Trophoblast cell (in vitro differentiated cells and primary cell): ENCODE data around the gene MIPOL1.
"Not testable (repeated sequence)": the region's sequence is repeated elsewhere in the genome, so short reads cannot be mapped to it uniquely, and the experiment has no call there.

Source experiments
- DNase-seq, 2 donors: peaks; one replicate each; pipeline ENCODE4 v3.0.0-alpha.2; 2016
- H2AFZ ChIP-seq: 2 replicates; pipeline ENCODE4 v1.6.1; 2013; ENCODE audit warnings: low read length, moderate library complexity, mild to moderate bottlenecking; ENCODE audit not compliant: insufficient read depth, poor library complexity
- H2AK5ac ChIP-seq: 2 replicates; pipeline ENCODE4 v1.6.1; 2013; ENCODE audit warnings: mild to moderate bottlenecking, low read length
- H2BK120ac ChIP-seq: 2 replicates; pipeline ENCODE4 v1.6.1; 2013; ENCODE audit warnings: low read length, mild to moderate bottlenecking, moderate library complexity; ENCODE audit not compliant: insufficient read depth, poor library complexity
- H2BK12ac ChIP-seq: 2 replicates; pipeline ENCODE4 v1.6.1; 2013; ENCODE audit warnings: mild to moderate bottlenecking, low read length, moderate library complexity
- H2BK5ac ChIP-seq: 2 replicates; pipeline ENCODE4 v1.6.1; 2013; ENCODE audit warnings: low read length, low read depth, moderate library complexity, mild to moderate bottlenecking; ENCODE audit not compliant: poor library complexity
- H3K14ac ChIP-seq: 2 replicates; pipeline ENCODE4 v1.6.1; 2013; ENCODE audit warnings: mild to moderate bottlenecking, low read length
- H3K18ac ChIP-seq: 2 replicates; pipeline ENCODE4 v1.6.1; 2013; ENCODE audit warnings: mild to moderate bottlenecking, low read length
- H3K23ac ChIP-seq: 2 replicates; pipeline ENCODE4 v1.6.1; 2013; ENCODE audit warnings: low read length
- H3K27ac ChIP-seq: 2 replicates; pipeline ENCODE4 v1.5.1; 2013; ENCODE audit warnings: low read depth, mild to moderate bottlenecking, inconsistent platforms, low read length, moderate library complexity
- H3K27me3 ChIP-seq: 2 replicates; pipeline ENCODE4 v1.6.1; 2013; ENCODE audit warnings: inconsistent platforms, mild to moderate bottlenecking, low read length, moderate library complexity; ENCODE audit not compliant: insufficient read depth
- H3K36me3 ChIP-seq, 2 experiments: 1 replicate in 1 of 2; 2 replicates in 1 of 2; pipeline ENCODE4 v1.6.1; 2013; ENCODE audit warnings: low read length in 2 of 2, mild to moderate bottlenecking in 2 of 2, moderate library complexity in 1 of 2; ENCODE audit not compliant: insufficient read depth in 2 of 2, control insufficient read depth in 1 of 2
- H3K4ac ChIP-seq: 2 replicates; pipeline ENCODE4 v1.6.1; 2013; ENCODE audit warnings: low read depth, mild to moderate bottlenecking, low read length, moderate library complexity
- H3K4me1 ChIP-seq, 2 experiments: 1 replicate in 1 of 2; 2 replicates in 1 of 2; pipeline ENCODE4 v1.6.1; 2013; ENCODE audit warnings: low read length in 2 of 2, mild to moderate bottlenecking in 2 of 2, moderate library complexity in 1 of 2; ENCODE audit not compliant: insufficient read depth in 2 of 2, control insufficient read depth in 1 of 2
- H3K4me2 ChIP-seq: 2 replicates; pipeline ENCODE4 v1.6.1; 2013; ENCODE audit warnings: inconsistent platforms, mild to moderate bottlenecking, low read length, moderate library complexity
- H3K4me3 ChIP-seq: 2 replicates; pipeline ENCODE4 v1.5.1; 2013; ENCODE audit warnings: mild to moderate bottlenecking, low read depth, low read length, inconsistent platforms
- H3K79me1 ChIP-seq: one replicate; pipeline ENCODE4 v1.6.1; 2013; ENCODE audit warnings: low read length
- H3K79me2 ChIP-seq: 2 replicates; pipeline ENCODE4 v1.6.1; 2013; ENCODE audit warnings: low read length, mild to moderate bottlenecking; ENCODE audit not compliant: control insufficient read depth, insufficient read depth, poor library complexity
- H3K9ac ChIP-seq: 2 replicates; pipeline ENCODE4 v1.6.1; 2013; ENCODE audit warnings: mild to moderate bottlenecking, low read length
- H3K9me3 ChIP-seq: 2 replicates; pipeline ENCODE4 v1.6.1; 2013; ENCODE audit warnings: low read depth, mild to moderate bottlenecking, control low read depth, inconsistent platforms, low read length; ENCODE audit not compliant: insufficient read depth
- H4K12ac ChIP-seq: 2 replicates; pipeline ENCODE4 v1.6.1; 2013; ENCODE audit warnings: low read depth, mild to moderate bottlenecking, low read length, moderate library complexity
- H4K8ac ChIP-seq: 2 replicates; pipeline ENCODE4 v1.6.1; 2013; ENCODE audit warnings: low read depth, mild to moderate bottlenecking, low read length, moderate library complexity
- H4K91ac ChIP-seq: one replicate; pipeline ENCODE4 v1.6.1; 2013; ENCODE audit warnings: low read depth, mild to moderate bottlenecking, low read length, moderate library complexity
- WGBS: extraction: QIAGEN DNeasy Blood & Tissue Kit; methylation state at CpG from one replicate; pipeline ENCODE4 v1.1.7; 2013; ENCODE audit warnings: missing lambda C conversion rate; ENCODE audit not compliant: insufficient read length, insufficient coverage; ENCODE audit errors: extremely low coverage; 5-methylcytosine and 5-hydroxymethylcytosine counted together

The MIPOL1 gene

DNA sequence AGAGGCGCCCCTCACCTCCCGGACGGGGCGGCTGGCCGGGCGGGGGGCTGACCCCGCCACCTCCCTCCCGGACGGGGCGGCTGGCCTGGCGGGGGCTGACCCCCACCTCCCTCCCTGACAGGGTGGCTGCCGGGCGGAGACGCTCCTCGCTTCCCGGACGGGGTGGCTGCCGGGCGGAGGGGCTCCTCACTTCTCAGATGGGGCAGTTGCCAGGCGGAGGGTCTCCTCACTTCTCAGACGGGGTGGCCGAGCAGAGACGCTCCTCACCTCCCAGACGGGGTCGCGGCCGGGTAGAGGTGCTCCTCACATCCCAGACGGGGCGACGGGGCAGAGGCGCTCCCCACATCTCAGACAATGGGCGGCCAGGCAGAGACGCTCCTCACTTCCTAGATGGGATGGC is 357.9 kb downstream of the MIPOL1 start:
- not testable (repeated sequence) for H3K4me3 ChIP-seq, H3K27ac ChIP-seq, H3K27me3 ChIP-seq, H3K9me3 ChIP-seq, H4K91ac ChIP-seq, H2AK5ac ChIP-seq, H3K4me1 ChIP-seq, H3K4ac ChIP-seq, H3K14ac ChIP-seq, H3K18ac ChIP-seq, H3K4me2 ChIP-seq, H3K79me2 ChIP-seq, H2BK120ac ChIP-seq, H3K36me3 ChIP-seq, H3K9ac ChIP-seq, H3K23ac ChIP-seq, H2BK12ac ChIP-seq, H4K12ac ChIP-seq, H3K79me1 ChIP-seq, H4K8ac ChIP-seq, H2AFZ ChIP-seq, DNase-seq, H2BK5ac ChIP-seq
- WGBS, result no CpG with 5 or more reads among the region's 33 CpGs

DNA sequence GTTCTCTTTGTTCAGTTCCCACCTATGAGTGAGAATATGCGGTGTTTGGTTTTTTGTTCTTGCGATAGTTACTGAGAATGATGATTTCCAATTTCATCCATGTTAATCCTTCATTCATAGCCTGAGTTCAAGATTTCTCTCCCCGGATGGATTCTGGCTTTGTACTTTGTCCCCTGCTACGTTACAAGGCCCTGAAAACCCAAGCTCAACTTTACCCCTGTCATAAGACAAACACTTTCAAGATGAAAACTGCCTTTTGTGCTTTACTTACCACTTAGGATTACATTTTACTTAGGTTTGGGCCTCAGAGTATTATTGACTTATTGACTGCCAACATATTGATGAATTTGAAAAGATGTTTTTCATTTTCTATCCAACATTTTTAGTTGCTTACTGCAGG is 361.0 kb downstream of the MIPOL1 start:
- DNase-seq, result no peak
- Histone ChIP-seq H3K9ac (no peak overlapping the region), H4K12ac (no peak overlapping the region), H3K4me1 (no peaks in the 10 kb centered on the region), H3K4me2 (no peak overlapping the region), H3K9me3 (no peaks in the 10 kb centered on the region), H2AFZ (no peak overlapping the region), H2BK12ac (no peak overlapping the region), H3K79me2 (no peaks in the 10 kb centered on the region), H4K91ac (no peak overlapping the region), H3K27me3 (no peaks in the 10 kb centered on the region), H2BK5ac (no peak overlapping the region), H3K18ac (no peak overlapping the region), H3K27ac (no peak overlapping the region), H3K4ac (no peak overlapping the region), H3K36me3 (no peaks in the 10 kb centered on the region), H2AK5ac (no peak overlapping the region), H3K79me1 (no peaks in the 10 kb centered on the region), H2BK120ac (no peak overlapping the region), H3K23ac (no peak overlapping the region), H3K14ac (no peak overlapping the region), H3K4me3 (no peak overlapping the region), H4K8ac (no peak overlapping the region)
- WGBS, result no CpG with 5 or more reads among the region's 4 CpGs

DNA sequence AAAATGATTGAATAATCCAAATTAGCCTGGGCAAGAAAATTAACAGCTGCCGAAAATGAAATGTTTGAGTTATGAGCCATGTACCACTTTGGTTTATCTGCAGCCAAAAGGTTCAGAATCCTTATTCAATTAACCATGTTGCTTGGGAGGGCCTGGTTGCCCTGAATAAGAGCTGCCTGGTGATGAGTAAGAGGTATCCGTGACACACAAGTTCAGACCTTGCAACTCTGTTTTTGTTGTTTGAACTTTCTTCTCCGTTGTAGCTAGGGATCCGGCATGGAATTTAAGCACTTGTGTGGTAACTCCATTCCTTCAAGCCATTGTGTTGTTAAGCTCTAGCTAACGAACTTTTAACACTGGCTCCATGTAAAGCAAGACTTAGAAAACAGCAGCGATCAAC is 361.6 kb downstream of the MIPOL1 start:
- DNase-seq, result no peak
- no peak overlapping the region for H3K9ac ChIP-seq
- H2AFZ ChIP-seq, result no peak overlapping the region
- no peak overlapping the region for H2BK120ac ChIP-seq
- no peaks in the 10 kb centered on the region for H3K36me3 ChIP-seq
- no peak overlapping the region for H2BK12ac ChIP-seq
- no peak overlapping the region for H3K4ac ChIP-seq
- H3K14ac ChIP-seq, result no peak overlapping the region
- H3K23ac ChIP-seq, result no peak overlapping the region
- no peaks in the 10 kb centered on the region for H3K9me3 ChIP-seq
- H4K91ac ChIP-seq, result no peak overlapping the region
- no peak overlapping the region for H3K18ac ChIP-seq
- H3K79me2 ChIP-seq, result no peaks in the 10 kb centered on the region
- no peak overlapping the region for H3K4me2 ChIP-seq
- H3K4me3 ChIP-seq, result no peak overlapping the region
- no peak overlapping the region for H3K27ac ChIP-seq
- no peaks in the 10 kb centered on the region for H3K27me3 ChIP-seq
- no CpG with 5 or more reads among the region's 6 CpGs for WGBS
- no peak overlapping the region for H4K8ac ChIP-seq
- H2BK5ac ChIP-seq, result no peak overlapping the region
- no peak overlapping the region for H2AK5ac ChIP-seq
- no peak overlapping the region for H4K12ac ChIP-seq
- no peaks in the 10 kb centered on the region for H3K79me1 ChIP-seq
- no peaks in the 10 kb centered on the region for H3K4me1 ChIP-seq

DNA sequence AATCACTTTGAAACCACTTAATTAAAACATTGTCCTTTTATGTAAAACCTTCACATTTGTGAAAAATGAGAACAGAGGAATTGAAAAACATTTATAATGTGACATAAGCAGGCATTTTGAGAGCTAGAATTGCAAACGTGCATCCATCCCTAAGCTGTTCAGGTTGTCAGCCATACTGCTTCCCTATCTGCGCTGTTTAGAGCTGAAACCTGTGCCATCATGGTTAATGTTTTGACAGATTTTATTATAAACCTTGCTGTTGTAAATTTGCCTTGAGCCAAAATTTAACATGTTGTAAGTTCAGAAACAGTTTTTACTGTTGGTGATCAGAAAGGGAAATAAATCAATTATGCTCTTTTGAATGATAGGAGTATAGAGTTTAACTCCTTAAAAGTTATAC is 365.5 kb downstream of the MIPOL1 start:
- H3K79me2 ChIP-seq, result no peaks in the 10 kb centered on the region
- no peak overlapping the region for H3K23ac ChIP-seq
- DNase-seq, result no peak
- H3K9ac ChIP-seq, result no peak overlapping the region
- no peak overlapping the region for H3K27ac ChIP-seq
- H4K12ac ChIP-seq, result no peak overlapping the region
- no peak overlapping the region for H3K4me3 ChIP-seq
- H3K4ac ChIP-seq, result no peak overlapping the region
- WGBS, result no CpG with 5 or more reads among the region's 2 CpGs
- H3K4me1 ChIP-seq, result no peaks in the 10 kb centered on the region
- H3K79me1 ChIP-seq, result no peaks in the 10 kb centered on the region
- no peak overlapping the region for H2AK5ac ChIP-seq
- no peak overlapping the region for H3K14ac ChIP-seq
- H4K91ac ChIP-seq, result no peak overlapping the region
- no peak overlapping the region for H3K4me2 ChIP-seq
- no peak overlapping the region for H2BK5ac ChIP-seq
- no peak overlapping the region for H2BK120ac ChIP-seq
- no peak overlapping the region for H4K8ac ChIP-seq
- no peaks in the 10 kb centered on the region for H3K36me3 ChIP-seq
- no peak overlapping the region for H2AFZ ChIP-seq
- H2BK12ac ChIP-seq, result no peak overlapping the region
- no peak overlapping the region for H3K18ac ChIP-seq
- H3K27me3 ChIP-seq, result no peaks in the 10 kb centered on the region
- no peaks in the 10 kb centered on the region for H3K9me3 ChIP-seq
